ENCODE measurements around the gene FBXW11.
"Not testable (repeated sequence)": the region's sequence is repeated elsewhere in the genome, so short reads cannot be mapped to it uniquely, and the experiment has no call there.

The FBXW11 gene

DNA sequence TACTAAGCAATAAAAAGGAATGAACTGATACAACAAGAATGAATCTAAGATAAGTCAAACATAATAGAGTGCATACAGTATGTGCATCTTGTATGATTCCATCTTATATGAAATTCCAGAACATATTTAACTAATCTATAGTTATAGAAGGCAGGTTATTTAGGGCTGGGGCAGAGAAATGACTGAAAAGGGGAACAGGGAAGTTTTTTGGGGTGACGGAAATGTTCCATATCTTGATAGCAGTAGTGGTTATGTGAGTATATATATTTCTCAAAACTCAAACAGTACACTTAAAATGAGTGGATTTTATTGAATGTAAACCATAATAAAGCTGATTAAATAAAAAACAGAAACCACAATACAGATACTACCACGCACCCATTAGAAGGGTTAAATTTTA is 24.6 kb downstream of the FBXW11 start:
- DNase-seq (ENCODE audit: low read depth): no peak

DNA sequence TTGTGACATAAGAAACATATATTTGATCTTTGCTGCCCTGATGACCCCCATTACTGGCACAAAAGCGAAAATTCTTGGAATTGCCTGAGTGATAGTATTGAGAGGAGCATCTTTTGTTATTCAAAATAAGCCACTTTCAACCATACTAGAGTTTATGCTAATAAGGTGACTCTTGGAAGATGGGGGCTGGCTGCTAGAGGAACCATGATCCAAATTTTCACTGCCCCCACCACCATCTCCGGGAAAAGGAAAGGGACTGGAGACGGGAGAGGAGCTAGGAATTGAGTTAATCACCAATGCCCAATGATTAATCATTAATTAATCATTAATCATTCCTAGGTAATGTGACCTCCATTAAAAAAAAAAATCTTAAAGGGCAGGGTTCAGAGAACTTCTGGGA is 25.6 kb downstream of the FBXW11 start:
- no peak for DNase-seq (ENCODE audit: low read depth)

DNA sequence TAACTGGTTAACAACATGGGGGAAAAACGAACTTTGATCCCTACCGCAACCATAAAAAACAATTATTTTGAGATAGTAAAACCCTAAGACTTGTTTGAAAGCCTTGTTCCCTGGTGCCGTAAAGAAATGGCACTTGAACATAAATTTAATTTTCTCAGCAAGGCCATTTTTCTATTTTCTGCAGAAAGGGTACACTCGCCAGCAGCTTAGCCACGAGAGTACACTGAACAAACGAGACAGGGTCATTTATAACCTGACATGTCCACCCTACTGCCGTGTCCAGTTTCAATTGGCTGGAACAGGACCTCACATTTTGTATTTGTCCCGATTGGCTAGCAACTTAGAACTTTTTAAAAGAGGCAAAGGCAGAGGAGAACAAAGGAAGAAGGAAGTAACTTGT is 26.8 kb downstream of the FBXW11 start:
- no peak for DNase-seq (ENCODE audit: low read depth)

DNA sequence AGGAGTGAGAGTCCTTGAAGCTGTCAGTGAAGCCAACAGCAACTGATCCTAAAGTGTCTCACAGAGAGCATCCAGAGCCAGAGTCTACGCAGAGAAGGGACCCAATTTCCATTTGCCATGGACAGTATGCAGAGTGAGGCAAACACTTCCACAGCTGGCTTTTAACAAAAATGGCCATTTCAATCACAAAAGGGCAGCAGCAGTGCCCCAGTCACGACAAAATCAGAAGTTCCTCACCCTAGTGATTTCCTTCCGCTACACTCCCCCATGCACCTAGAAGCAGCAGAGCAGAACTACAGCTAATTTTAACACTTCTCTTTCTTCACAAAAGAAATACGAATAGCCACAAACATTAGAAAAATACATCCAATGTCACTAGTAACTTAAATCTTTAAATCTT is 27.9 kb downstream of the FBXW11 start:
- DNase-seq (ENCODE audit: low read depth): no peak

DNA sequence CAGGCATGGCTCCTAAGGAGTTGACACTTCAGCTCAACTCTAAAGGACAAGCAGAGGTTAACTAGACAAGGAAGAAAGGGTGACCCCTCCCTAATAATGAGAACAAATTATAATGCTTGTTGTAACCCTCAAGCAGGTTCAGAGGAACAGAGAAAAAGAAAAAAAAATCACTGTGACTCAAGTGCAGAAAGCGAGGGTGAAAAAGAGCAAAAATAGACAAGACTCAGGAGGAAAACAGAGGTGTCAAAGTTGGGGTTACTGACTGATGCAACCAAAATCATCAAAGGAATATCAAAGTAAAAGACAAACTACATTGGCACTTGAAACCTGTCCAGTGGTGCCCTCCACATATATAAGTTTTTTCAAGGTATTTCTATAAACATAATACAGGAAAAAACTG is 28.4 kb downstream of the FBXW11 start:
- no peak for DNase-seq (ENCODE audit: low read depth)

DNA sequence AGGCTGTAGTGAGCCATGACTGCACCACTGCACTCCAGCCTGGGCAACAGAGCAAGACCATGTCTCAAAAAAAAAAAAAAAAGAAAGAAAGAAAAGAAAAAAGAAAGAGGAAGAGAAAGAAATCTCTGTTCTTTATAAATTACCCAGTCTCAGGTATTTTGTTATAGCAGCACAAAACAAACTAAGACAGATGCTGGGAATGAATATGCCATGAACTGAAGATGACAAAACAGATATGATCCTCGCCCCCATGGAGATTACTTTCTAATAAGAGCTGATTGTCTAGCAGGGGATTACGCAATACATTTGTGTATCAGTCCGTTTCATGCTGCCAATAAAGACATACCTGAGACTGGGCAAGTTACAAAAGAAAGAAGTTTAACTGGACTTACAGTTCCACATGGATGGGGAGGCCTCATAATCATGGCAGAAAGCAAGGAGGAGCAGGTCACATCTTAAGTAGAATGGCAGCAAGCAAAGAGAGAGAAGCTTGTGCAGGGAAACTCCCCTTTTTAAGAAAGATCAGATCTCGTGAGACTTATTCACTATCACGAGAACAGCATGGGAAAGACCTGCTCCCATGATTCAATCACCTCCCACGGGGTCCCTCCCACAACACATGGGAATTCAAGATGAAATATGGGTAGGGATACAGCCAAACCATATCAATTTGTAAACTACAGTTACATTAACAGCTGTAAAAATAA is 29.0 kb downstream of the FBXW11 start:
- not testable (repeated sequence) for DNase-seq (ENCODE audit: low read depth)

DNA sequence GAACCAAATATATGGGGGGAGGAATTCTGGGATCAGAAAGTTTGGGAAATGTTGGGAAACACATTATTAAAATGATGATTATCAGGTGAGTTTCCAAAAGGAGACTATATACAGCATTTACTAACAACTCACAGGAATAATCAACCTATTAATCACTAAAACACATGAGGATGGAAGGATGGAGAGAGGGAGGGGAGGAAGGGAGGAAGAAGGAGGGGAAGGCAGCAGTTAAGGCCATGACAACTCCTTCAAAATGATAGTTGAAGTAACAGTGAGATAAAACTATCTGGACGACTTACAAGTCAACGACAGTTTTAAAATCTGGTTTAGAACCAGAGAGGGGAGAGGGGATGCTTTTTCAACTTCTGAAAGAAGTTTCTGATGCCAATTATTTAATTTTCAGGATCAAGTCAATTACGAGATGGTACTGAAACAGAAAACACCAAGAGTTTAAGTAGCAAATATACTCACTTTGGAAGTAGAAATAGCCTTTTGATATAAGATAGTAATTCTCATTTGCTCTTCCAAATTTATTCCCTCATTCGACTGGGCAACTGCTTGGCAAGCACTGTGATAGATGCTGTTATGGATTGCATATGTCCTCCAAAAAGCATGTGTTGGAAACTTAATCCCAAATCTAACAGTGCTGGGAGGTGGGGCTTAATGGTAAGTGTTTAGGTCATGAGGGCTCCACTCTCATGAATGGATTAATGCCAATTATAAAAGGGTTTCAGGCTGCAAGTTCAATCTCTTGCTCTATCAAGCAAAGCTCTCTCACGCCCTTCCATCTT is 30.4 kb downstream of the FBXW11 start:
- DNase-seq (ENCODE audit: low read depth): no peak

DNA sequence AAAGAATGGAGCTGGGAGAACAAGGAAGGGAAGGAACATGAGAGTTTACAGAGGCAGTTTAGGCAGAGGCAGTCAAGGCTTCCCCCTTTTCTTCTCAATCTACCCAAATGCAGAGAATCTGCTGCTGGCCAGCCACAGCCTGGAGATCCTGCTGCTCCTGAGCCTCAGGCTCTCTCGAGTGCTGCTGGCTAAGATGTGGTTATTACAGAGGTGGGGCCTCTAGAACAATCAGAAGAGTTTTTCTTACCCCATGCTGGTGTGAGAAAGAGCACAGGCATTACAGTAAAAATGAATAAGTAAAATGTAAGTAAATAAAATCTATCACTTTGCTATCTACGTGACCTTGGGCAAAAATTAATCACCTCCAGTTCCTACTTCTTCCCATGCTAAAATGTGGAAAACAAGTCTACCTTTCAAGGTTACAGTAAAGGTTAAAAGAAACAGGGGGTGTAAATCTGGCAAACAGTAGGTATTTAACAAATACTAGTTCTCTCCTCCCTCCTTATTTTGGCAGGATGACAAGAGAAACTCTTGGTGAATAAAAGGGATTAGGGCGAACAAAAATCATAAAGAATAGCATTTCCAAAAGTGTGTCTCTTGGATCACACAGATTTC is 31.1 kb downstream of the FBXW11 start:
- no peak for DNase-seq (ENCODE audit: low read depth)

DNA sequence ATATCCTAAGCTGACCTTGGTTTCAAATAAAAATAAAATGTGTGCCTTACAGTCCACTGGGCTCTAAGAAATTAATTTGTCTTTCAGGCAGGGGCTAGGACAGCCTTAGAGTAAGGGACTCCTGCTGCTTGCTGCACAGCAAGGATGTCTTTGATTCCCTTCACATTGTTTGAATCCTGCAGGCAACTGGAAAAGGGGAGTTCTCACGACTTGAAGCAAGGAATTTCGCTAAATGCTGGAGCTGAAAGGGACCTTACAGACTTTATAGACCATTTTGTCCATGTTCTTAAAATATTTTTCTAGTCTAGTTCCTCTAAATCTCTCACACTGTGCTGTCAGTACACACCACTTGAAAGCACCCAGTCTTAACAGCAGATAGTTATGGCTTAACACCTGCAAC is 35.6 kb downstream of the FBXW11 start:
- no peak for DNase-seq (ENCODE audit: low read depth)

DNA sequence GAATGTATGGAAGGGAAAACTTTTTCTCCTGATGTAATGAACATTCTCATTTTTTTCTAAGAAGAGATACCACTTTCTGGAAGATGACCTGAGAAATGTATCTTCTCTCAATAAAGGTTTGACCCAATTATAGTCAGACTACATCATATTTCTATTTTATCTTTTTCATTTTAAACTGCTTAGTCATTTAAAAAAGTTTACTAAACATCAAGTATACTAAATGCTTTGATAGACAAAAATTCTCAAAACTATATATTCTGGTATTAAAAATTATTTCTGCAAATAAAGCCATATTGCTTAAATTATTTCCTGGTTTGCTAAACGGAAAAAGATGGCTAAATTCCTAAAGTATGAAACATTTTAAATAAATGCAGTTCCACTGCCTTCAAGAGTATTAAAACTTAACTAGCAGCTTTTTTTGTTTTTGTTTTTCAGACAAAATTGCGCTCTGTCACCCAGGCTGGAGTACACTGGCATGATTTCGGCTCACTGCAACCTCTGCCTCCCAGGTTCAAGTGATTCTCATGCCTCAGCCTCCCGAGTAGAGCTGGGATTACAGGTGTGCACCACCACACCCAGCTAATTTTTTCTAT is 37.1 kb downstream of the FBXW11 start:
- DNase-seq (ENCODE audit: low read depth): no peak

DNA sequence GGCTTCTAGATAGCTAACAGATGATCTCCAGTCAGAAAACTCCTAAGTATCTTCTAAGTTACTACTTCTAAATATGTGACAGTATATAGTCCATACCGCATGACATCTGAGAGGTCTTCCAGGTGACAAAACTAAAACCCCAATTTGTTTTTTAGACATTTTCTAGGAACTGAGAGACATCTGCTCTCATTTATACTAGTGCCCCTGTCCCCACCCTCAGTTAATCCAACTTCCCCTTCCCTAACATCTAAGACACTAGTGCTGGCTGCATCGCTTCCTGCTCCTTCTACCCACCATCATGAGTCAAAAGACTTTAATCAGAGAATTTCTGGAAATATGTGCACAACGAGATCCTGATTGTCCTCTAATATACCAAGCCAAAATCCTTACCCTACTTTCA is 37.9 kb downstream of the FBXW11 start:
- DNase-seq (ENCODE audit: low read depth): no peak

DNA sequence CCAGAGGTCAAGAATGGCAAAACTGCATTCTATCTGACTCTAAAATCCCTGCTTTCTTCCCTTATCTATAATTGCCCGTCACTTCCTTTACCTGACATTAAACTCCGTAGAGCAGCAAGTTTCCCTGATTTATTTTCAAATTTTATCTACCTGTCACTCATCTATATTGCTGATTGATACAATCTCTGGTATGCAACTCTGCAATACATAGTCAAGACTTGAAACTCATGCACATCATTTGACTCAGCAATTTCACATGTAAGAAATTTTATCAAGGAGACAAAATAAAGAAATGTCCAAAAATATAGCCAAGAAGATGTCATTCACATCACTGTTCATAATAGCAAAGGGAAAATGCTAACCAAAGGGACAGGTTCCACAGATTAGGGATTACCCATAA is 39.5 kb downstream of the FBXW11 start:
- DNase-seq (ENCODE audit: low read depth): no peak

DNA sequence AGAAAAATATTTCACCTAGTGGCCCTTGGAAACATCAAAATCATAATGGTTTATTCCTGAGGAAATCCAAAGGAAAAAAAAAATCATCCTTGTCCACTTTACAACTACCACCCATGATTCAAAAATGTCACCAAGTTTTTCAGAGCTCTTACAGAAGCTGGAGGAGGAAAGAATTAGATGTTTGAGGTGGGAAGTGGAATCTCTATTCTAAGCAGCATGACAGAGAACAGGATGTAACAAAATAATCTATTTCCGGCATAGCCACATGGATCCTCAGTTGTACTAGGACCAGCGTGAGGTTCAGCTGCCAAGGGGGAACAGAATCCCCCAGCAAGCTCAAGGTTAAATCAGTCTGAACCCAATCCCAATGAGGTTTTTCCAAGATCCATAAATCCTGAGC is 40.2 kb downstream of the FBXW11 start:
- no peak for DNase-seq (ENCODE audit: low read depth)

DNA sequence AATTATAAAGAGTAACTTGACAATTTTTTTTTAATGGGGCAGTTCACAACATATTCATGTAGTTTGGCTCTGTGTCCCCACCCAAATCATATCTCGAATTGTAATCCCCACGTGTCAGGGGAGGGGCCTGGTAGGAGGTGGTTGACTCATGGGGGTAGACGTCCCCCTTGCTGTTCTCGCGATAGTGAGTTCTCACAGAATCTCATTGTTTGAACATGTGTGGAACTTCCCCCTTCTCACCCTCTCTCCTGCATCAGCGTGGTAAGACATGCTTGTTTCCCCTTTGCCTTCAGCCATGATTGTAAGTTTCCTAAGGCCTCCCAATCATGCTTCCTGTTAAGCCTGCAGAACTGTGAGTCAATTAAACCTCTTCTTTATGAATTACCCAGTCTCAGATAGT is 40.7 kb downstream of the FBXW11 start:
- DNase-seq (ENCODE audit: low read depth): no peak

DNA sequence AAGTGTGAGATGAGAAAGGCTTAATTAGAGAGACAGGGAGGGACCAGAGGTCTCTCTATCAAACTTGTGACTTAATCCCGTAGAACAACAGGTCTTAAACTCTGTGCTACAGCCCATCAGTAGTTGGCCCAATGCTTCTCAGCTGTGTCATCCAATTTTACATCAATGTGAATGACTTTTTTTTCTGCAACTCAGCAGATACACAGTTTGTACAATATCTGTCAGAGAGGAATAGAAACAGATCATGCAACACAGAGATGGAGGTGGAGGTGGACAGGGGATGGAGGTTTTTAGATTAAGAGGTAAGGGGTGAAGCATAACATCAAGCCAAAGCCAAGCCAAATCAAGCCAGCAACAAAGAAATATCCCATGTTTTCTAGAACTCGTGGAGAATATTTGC is 43.0 kb downstream of the FBXW11 start:
- no peak for DNase-seq (ENCODE audit: low read depth)

DNA sequence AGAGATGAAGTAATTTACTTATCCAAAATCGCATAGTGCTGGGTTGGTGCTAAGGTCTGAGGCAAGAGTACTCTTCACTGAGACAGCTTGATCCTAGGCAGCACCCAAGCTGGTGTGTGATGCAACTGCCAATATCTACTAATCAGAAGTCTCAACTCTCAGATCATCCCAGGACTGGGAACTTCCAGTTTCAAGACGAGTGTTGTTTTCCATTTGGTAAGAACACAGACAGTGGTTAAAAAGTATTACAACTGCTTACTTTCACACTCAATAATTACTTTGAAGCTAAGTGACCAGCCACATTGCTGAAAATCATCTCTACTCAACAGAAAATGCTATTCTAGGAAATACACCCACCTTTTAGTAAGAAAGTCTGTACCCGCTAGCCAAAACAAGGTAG is 45.3 kb downstream of the FBXW11 start:
- DNase-seq (ENCODE audit: low read depth): no peak

DNA sequence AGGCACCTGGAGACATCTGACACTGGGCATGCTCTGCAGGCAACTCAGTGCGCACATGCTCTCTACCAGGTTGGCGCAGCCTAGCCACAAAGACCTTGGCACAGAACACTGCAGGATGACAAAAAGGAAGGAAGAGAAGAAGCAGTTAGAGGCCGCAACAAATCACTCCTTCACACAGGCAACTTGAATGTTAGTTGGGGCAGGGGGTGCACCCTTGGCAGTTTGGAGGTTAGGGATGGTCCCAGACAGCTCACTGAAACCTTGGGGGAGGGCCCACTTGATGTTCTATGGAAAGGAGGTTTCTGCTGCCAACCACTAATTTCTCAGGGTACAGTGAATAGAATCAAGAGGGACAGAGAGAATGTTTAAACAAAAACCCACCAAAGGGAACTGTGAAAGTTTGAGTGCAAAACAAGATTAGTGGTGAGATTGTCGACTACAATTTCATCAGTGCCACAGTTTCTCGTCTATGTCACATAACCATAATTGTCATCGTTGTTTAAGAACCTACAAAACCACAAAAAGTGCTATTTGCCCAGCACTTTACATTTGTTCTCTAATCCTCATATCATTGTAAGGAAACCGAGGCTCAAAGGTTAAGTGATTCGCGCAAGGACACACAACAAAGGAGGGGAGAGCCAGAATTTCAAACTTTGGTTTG is 48.7 kb downstream of the FBXW11 start:
- no peak for DNase-seq (ENCODE audit: low read depth)

DNA sequence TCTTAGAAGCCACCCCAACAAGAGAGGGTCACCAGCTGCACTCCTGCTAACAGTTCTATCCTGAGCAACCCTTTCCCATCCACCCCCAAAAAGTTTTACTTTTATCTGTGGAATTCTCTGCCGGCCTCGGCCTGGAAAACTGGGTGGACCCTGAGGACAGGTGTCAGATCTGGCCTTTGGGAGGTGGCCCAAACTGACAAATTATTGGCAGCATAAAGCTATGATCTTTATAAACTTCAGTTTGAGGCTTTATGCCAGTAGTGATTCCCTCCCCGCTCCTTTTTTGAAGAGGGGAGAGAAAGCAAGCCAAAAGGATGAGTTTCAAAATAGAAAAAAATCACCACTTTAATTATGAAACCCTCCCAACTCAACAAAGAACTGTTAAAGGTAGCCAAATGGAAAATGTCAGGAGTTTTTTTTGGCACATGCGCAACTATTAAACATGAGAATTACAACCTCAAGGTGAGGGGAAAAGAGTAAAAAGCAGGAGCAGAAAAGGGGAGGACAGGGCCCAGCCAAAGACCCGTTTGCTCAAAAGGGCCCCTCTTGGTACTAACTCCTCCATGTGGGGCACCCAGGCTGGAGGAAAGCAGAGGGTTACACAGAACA is 49.4 kb downstream of the FBXW11 start:
- no peak for DNase-seq (ENCODE audit: low read depth)

DNA sequence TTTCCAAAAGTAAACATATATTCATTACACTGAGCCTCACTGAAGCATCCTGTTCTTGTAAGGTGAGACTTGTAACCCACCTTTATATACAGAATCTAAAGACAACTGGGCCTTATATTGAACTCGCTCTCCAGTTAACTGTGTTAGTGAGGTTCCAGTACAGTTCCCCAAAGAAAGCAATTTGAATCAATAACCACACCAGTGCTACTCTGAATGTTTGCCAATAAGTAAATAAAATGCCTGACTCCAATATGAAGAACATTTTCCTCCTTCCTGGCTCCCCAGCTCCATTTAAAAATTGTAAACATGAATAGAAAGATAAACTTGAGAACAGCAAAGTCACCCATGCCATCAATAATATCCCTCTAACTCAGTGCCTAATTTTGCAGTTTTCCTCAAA is 50.1 kb downstream of the FBXW11 start:
- DNase-seq (ENCODE audit: low read depth): no peak

DNA sequence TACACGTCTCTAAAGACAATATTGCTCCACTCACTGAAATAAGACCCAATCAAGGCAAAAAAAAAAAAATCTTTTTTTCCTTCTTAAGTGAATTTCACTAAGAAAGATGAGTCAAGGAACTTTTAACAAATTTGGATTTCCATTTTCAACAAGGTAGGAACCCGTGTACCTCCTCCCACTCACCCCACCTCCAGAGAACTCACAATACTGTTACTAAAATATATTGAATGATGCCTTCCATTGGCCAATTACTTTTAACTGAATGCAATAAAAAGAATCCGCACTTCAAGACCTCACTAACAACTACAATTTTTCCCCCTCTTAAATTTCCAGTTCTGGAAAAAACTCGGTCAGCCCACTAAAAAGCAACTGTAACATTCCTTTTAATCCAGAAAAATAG is 50.7 kb downstream of the FBXW11 start:
- DNase-seq (ENCODE audit: low read depth): no peak

DNA sequence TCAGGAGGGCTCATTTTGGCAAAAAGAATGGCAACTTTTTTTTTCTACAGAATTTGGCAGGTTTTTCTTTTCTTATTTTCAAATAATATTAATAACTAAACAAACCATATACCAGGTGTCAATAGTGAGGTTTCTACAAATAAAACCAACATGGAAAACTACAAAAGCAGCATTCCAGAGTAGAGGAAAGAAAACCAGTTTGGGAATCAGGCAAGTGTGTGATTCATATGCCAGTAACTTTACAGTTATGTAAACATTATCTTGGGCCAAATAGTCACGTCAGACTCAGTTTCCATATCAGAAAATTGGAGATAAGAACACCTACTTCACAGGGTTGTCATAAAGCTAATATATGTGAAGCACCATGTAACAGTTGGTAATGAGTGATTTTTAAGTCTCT is 51.7 kb downstream of the FBXW11 start:
- DNase-seq (ENCODE audit: low read depth): no peak

All from fibroblast of the conjunctiva (primary cell).